GM19438 (cell line): Measurements from ENCODE around the gene CNPY4.

Experiments
- ATAC-seq: cut with Tn5 transposase; IDR thresholded peaks from one replicate; pipeline ENCODE4 v1.9.1; 2021; ENCODE audit warnings: low read depth; ENCODE audit not compliant: unreplicated experiment

Gene CNPY4

GRCh38 chr7:100163871-100164270 lies 44.4 kb downstream of the CNPY4 start:
- no peak for ATAC-seq

GRCh38 chr7:100166317-100166940 lies 47.0 kb downstream of the CNPY4 start:
- no peak for ATAC-seq

GRCh38 chr7:100166970-100167911 lies 47.8 kb downstream of the CNPY4 start:
- ATAC-seq = no peak

GRCh38 chr7:100167912-100168323 lies 48.5 kb downstream of the CNPY4 start:
- no peak for ATAC-seq

GRCh38 chr7:100169147-100169850 lies 49.9 kb downstream of the CNPY4 start:
- ATAC-seq = no peak

- no peak for ATAC-seq
Observed at GRCh38 chr7:100170101-100170897, 50.9 kb downstream of the CNPY4 start.

- ATAC-seq = no peak
Observed at GRCh38 chr7:100171087-100171681, 51.8 kb downstream of the CNPY4 start.

- ATAC-seq = no peak
Observed at GRCh38 chr7:100171840-100172239, 52.4 kb downstream of the CNPY4 start.

GRCh38 chr7:100173806-100174495 lies 54.5 kb downstream of the CNPY4 start:
- ATAC-seq = no peak

- ATAC-seq = no peak
Observed at GRCh38 chr7:100174582-100174981, 55.1 kb downstream of the CNPY4 start.
